RPMI8226 (cell line): ENCODE data around the gene GABBR2.

Experiments
- DNase-seq: peaks from one replicate; pipeline ENCODE4 v3.0.0-alpha.2; 2015

Gene GABBR2

GRCh38 chr9:98364086-98364485, 344.6 kb downstream of the GABBR2 start:
- no peak for DNase-seq

- no peak for DNase-seq
Measured at GRCh38 chr9:98363644-98364043, 345.1 kb downstream of the GABBR2 start.

- no peak for DNase-seq
Measured at GRCh38 chr9:98362624-98363252, 346.0 kb downstream of the GABBR2 start.

GRCh38 chr9:98361645-98362044, 347.1 kb downstream of the GABBR2 start:
- no peak for DNase-seq

- no peak for DNase-seq
Measured at GRCh38 chr9:98360176-98360708, 348.5 kb downstream of the GABBR2 start.

GRCh38 chr9:98359569-98359968, 349.2 kb downstream of the GABBR2 start:
- no peak for DNase-seq

GRCh38 chr9:98357921-98358535, 350.7 kb downstream of the GABBR2 start:
- DNase-seq = no peak

GRCh38 chr9:98356953-98357690, 351.6 kb downstream of the GABBR2 start:
- no peak for DNase-seq

GRCh38 chr9:98356326-98356725, 352.4 kb downstream of the GABBR2 start:
- no peak for DNase-seq

- DNase-seq = no peak
Measured at GRCh38 chr9:98351370-98351769, 357.4 kb downstream of the GABBR2 start.

GRCh38 chr9:98347642-98348041, 361.1 kb downstream of the GABBR2 start:
- DNase-seq = no peak

GRCh38 chr9:98345011-98345410, 363.7 kb downstream of the GABBR2 start:
- DNase-seq = no peak

GRCh38 chr9:98344581-98344980, 364.2 kb downstream of the GABBR2 start:
- no peak for DNase-seq

- no peak for DNase-seq
Measured at GRCh38 chr9:98342820-98343210, 365.9 kb downstream of the GABBR2 start.

- DNase-seq = no peak
Measured at GRCh38 chr9:98342098-98342819, 366.5 kb downstream of the GABBR2 start.

GRCh38 chr9:98341157-98342097, 367.3 kb downstream of the GABBR2 start:
- no peak for DNase-seq

- no peak for DNase-seq
Measured at GRCh38 chr9:98339987-98340800, 368.5 kb downstream of the GABBR2 start.

- DNase-seq = no peak
Measured at GRCh38 chr9:98335661-98336060, 373.1 kb downstream of the GABBR2 start.

GRCh38 chr9:98334796-98335195, 373.9 kb downstream of the GABBR2 start:
- DNase-seq = no peak

- DNase-seq = no peak
Measured at GRCh38 chr9:98333703-98334582, 374.8 kb downstream of the GABBR2 start.
